Stimulated activated CD8-positive, alpha-beta memory T cell treated with anti-CD3 and anti-CD28 coated beads, Interleukin-4, amount 100 ng/mL, for 4 hours (primary cell): ENCODE measurements around the gene RNASE12.
A peak's percentile ranks its signal among the peaks of the same experiment; 100 is the strongest.
"Not testable (repeated sequence)": the region's sequence is repeated elsewhere in the genome, so short reads cannot be mapped to it uniquely, and the experiment has no call there.

ENCODE experiments used
- DNase-seq, 2 donors: peaks; one replicate each; pipeline ENCODE4 v3.0.0-alpha.2; 2020; ENCODE audit warnings: low read depth in 2 of 2, low spot score in 1 of 2

The RNASE12 gene

GRCh38 chr14:20614038-20614840 lies 23.1 kb upstream of the RNASE12 start:
- no peak for DNase-seq

DNA sequence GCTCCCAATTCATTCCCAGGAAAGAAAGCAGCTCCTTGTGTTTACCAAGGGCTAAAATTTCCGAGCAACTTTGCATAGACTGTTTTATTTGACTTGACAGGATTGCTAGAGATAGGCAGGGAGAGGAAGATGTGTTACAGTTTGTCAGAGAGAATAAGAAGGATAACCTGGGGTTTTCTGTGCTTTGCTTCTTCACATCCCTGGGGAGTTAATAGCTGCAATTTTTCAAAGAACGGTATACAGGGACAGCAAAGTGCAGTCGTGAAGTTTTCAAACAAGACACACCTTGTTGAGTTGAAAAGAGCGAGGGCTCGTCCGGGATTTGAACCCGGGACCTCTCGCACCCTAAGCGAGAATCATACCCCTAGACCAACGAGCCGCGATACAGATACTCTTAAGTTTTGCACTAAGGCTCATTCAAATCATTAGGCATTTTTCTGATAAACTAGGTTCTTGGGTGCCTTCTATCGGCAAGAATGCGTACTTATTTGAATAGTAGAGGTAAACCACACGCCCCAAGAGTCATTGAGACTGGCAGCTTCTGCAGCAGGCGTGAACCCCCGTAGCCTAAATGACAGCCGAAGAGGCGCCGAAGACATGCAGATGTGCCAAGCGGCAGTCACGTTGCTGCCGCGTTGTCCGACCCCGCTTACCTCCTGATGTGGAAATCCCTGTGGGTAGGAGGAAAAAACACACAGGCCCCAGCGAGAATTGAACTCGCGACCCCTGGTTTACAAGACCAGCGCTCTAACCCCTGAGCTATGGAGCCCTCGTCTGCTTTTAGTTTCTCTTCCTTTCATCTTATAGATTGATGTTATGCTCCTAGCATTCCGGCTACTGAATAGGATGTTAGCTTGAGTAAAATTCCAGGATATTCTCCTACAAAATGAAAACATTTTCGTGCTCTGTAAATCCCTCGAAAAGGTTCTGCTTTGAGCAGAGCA lies 22.2 kb upstream of the RNASE12 start:
- peak; percentile 73 to 75 for DNase-seq

- no peak for DNase-seq
Measured at GRCh38 chr14:20612403-20612802, 21.2 kb upstream of the RNASE12 start.

DNA sequence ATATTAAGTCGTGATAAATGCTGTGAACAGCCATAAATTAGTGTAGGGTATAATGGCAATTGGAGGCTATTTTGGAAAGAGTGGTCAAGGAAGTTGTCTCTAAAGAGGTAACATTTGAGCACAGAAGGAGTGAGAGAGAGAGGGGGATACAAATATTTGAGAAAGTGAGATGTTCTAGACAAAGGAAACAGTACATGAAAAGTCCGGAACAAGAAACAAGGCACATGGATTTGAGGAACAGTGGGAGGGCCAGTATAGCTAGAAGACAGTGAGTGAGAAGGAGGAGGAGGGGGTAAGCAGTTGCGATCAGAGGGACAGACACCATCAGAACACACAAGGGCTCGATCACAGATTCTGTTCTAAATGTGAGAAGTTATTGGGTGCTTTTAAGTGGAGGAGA lies 20.1 kb upstream of the RNASE12 start:
- DNase-seq, result no peak

DNA sequence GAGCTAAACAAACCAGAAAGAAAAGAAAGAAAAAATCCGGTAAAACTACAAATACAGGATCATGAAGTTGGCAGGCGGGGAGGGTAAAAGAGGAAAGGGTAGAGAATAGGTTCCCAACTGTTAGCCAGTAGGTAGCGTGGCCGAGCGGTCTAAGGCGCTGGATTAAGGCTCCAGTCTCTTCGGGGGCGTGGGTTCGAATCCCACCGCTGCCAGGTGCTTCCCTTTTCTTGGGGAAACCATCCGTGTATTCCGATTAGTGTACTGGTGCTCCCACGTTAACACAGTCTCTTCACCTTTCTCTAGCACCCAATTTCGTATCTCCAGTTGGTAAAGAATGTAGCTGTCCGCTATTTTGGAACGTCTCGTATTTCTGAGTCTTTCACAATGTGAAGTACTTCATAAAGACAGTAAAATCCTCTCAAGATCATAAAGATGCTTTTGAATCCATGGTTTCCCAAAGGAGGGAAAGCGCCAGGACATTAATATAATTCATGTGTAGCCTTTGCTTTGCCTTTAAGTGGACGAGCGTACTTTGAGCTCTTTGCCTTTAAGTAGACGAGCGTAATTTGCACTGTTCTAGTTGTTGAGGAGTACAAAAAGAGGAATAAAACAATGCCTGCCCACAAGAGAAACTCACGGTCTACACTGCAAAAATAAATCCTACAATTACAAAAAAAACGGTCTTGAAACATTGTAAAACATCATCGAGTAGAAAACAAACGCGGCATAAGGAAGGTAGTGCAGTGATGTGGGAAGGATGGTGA lies 19.0 kb upstream of the RNASE12 start:
- DNase-seq, result peak; percentile 52 to 58

GRCh38 chr14:20609215-20610001 lies 18.2 kb upstream of the RNASE12 start:
- DNase-seq, result peak in 1 of 2 donors; percentile 21

- DNase-seq, result no peak
Measured at GRCh38 chr14:20608383-20609110, 17.4 kb upstream of the RNASE12 start.

DNA sequence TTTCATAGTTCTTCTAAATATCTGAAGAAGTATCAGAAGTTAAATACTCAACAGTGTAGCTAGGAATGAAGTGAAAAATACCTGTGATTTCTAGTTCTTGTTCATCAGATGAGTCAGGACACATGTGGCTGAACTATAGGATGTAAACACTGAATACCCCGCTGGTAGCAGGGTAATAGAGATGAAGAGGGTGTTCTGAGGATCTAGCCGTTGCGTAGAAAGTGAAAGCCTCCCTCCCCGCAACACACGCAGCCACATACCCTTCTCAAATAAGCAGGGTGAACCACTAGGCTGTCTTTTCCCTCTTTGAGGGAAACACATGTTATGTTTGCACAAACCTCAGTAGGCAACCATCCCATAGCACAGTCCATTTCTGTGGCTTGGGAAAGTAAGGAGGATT lies 16.4 kb upstream of the RNASE12 start:
- DNase-seq, result no peak

DNA sequence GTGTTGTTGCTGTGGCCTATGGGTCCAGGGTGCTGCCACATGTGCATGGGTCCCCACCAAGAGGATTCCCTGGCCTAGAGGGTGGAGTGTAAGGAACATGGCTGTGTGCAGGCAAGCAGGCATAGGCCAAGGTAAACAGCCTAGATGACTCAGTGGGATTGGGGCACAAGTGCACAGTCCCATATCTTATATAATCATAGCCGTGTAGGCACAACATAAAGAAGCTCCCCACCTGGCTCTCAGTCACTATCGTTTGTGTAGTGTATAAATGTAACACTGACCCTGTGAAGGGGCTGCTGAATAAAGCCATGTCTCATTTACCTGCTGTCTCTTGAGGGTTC lies 15.7 kb upstream of the RNASE12 start:
- DNase-seq, result no peak

- DNase-seq, result no peak
Measured at GRCh38 chr14:20606190-20606901, 15.2 kb upstream of the RNASE12 start.

DNA sequence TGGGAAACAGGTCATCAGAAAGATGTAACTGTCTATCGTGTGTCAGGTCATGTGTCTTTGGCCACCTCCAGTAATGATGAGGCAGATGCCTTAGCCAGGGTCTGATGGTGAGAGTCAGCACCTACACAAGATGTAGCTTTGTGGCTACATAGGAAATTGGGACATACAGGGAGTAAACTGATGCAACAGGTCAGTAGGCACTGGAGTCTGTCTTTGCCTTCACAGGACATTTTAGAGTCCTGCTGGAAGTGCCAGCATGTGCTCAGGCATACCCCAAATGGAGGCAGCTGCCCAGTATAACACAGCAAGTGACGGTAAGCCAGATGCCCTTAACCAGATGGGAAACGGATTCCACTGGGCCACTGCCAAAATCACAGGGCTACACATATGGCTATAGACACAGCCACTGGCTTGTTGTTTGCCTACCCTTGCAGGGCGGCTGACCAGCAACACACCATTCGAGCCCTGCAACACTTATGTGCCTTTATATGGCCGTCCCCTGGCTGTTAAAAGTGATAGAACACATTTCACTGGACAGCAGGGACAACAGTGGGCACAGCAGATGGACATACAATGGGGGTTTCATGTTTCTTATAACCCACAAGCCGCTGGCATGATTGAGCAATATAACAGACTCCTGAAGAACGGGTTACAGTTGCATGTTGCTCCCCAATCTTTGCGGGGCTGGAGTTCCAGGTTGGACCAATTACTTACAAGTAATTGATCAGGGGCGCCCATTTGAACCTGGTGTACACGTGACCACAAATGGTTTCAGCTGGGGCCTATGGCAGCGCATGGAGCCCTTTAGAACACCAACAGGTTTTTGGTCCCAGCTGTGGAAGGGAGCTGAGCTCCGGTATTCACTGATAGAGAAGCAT lies 12.9 kb upstream of the RNASE12 start:
- no peak for DNase-seq

GRCh38 chr14:20602583-20602982 lies 11.4 kb upstream of the RNASE12 start:
- no peak for DNase-seq

DNA sequence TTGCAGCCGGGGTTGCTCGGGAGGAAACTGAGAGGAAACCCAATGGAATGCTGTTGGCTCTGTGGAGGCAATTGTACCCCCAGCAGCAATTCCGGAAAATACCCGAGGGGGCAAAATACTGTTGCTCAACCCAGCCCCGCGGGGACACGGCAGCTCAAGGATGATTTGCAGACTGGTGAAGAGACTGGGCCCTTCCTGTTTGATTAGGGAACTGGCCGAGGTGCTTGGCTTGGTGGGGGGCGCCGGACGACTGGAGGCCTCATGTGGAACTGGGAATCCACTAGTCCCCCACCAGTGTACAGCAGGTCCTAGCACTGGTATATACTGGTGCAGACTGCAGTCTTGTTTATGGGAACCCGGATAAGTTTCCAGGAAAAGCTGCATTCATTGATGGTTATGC lies 10.3 kb upstream of the RNASE12 start:
- no peak for DNase-seq

DNA sequence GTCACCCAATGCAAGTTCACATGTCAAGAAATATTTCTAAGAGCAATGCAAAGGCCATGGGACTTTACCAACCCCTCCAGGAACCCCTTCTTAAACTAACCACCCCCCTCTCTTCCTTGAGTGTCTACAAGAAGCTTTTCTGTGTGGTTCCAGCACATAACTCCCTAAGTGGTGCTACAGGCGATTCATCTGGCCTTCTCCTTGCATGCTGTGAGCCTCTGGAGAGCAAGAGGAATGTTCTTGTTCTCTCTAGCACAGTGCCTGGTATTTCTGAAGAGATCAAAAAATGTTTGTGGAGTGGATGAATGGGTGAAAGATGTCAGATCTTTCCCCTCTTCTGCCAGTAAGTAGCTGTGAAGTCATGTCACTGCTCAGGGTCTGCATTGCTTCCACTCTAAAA lies 5.9 kb upstream of the RNASE12 start:
- DNase-seq, result no peak

DNA sequence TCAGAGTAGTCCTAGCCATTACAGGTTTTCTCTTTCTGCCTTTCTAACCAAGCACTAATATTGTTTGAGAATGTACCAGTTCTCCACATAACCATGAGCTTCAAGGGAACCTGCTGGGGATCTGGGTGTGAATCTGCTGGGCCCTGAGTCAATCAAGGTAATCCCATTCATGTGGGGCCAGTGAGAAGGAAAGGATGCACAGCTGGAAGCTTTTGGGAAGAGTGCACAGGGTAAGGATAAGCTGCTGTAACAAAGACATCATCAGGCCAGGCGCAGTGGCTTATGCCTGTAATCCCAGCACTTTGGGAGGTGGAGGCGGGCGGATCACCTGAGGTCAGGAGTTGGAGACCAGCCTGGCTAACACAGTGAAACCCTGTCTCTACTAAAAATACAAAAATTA lies 4.5 kb upstream of the RNASE12 start:
- not testable (repeated sequence) for DNase-seq

DNA sequence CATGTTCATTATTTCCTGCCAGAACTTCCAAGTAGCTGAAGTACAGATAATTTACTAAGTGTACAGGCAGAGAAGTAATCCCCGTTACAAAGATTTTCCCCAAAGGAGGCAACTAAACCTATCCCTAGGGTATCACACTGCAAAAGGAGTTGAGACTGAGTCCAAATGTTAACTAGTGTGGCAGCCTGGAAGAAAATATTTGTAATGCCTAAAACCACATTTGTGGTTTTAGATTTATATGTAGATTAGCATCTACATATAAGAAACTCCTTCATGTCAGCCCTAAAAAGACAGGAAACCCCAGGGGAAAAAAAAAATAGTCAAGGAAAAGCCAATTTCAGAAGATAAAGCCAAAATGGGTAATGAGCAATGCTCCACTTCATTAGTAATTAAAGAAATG lies 1.4 kb upstream of the RNASE12 start:
- no peak for DNase-seq

DNA sequence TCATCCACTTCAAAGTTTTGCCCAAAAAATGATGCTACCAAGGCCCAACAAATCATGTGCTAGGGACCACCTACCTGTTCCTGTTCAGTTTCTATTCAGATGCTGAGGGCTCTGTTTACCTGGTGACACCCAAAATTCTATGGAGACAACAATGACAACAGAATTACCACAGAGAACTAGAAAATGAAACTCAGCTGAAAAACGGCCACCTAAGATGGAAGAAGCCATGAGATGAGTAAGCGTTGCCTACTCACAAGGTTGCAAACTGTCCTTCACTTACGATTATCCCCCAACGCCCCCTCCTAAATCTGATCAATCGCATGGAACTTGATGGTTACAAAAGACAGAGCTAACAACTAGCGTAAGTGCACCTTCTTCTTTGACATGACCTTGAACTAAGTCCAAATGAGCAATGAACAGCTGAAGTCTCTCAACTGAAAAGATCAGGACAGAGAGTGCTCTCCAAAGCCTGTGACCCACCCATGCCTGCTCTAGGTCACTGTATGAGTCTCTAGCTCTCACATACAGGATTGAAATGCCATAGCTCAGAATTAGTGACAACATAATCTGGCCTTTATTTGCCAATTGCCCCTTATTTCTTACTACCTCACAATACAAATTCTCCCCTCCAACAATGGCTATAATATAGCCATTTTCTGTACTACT lies 3.6 kb downstream of the RNASE12 start, which contains the start of gene RNASE11:
Gene RNASE11, minus strand, starts transcription at position 513 of the 666 bp plus-strand sequence.
- no peak for DNase-seq

GRCh38 chr14:20583908-20584307 lies 7.3 kb downstream of the RNASE12 start:
- DNase-seq, result no peak
